Upper lobe of left lung (tissue), 4 donors: ENCODE data around the gene EPS15.

ENCODE experiments used
- EP300 ChIP-seq, 4 donors: sonication (generic); formaldehyde crosslinking; IDR thresholded peaks; one replicate each; pipeline ENCODE4 v1.5.1; 2017; ENCODE audit warnings: antibody characterized with exemption in 4 of 4, control low read depth in 2 of 4
- POLR2A ChIP-seq, 4 donors: fragments of 450-650 bp; IDR thresholded peaks; one replicate each; pipeline ENCODE4 v1.5.1; 2016 to 2017; ENCODE audit warnings: antibody characterized with exemption in 4 of 4, mild to moderate bottlenecking in 2 of 4
- TF ChIP-seq, protein P1 (sequence below), 6 experiments: fragments of 450-650 bp in 4 of 6; fragments of 200-600 bp in 2 of 6; sonication (generic) in 2 of 6; IDR thresholded peaks; one replicate each; pipeline ENCODE4 v1.5.1; 2016 to 2019; ENCODE audit warnings: antibody characterized with exemption in 6 of 6

DNA sequence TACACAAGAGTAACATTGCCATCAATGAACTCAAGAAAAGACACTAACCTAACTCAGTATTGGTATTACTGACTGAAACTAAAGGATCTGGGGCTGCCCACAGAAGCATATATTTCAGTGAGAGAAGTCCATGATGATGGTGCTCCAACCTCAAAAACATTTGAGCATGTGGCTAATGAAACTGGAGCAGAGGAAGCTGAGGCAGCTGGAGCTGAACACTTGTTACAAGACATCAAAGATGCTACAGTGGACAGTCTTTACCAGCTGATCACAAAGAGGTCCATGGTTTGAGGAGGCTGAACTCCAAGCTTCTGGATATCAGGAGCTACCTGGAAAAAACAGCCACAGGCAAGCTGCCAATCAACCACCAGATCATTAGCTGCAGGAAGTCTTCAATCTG lies 146.5 kb downstream of the EPS15 start:
- no peak for TF ChIP-seq POLR2A (IDR thresholded peaks at IDR 0.05)
- TF ChIP-seq, protein P1, sequence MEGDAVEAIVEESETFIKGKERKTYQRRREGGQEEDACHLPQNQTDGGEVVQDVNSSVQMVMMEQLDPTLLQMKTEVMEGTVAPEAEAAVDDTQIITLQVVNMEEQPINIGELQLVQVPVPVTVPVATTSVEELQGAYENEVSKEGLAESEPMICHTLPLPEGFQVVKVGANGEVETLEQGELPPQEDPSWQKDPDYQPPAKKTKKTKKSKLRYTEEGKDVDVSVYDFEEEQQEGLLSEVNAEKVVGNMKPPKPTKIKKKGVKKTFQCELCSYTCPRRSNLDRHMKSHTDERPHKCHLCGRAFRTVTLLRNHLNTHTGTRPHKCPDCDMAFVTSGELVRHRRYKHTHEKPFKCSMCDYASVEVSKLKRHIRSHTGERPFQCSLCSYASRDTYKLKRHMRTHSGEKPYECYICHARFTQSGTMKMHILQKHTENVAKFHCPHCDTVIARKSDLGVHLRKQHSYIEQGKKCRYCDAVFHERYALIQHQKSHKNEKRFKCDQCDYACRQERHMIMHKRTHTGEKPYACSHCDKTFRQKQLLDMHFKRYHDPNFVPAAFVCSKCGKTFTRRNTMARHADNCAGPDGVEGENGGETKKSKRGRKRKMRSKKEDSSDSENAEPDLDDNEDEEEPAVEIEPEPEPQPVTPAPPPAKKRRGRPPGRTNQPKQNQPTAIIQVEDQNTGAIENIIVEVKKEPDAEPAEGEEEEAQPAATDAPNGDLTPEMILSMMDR (IDR thresholded peaks at IDR 0.05): no peak
- TF ChIP-seq EP300 (IDR thresholded peaks at IDR 0.05): no peak
